ENCODE measurements around the gene RAB31.
"Not testable (repeated sequence)": the region's sequence is repeated elsewhere in the genome, so short reads cannot be mapped to it uniquely, and the experiment has no call there.

RAB31 gene

DNA sequence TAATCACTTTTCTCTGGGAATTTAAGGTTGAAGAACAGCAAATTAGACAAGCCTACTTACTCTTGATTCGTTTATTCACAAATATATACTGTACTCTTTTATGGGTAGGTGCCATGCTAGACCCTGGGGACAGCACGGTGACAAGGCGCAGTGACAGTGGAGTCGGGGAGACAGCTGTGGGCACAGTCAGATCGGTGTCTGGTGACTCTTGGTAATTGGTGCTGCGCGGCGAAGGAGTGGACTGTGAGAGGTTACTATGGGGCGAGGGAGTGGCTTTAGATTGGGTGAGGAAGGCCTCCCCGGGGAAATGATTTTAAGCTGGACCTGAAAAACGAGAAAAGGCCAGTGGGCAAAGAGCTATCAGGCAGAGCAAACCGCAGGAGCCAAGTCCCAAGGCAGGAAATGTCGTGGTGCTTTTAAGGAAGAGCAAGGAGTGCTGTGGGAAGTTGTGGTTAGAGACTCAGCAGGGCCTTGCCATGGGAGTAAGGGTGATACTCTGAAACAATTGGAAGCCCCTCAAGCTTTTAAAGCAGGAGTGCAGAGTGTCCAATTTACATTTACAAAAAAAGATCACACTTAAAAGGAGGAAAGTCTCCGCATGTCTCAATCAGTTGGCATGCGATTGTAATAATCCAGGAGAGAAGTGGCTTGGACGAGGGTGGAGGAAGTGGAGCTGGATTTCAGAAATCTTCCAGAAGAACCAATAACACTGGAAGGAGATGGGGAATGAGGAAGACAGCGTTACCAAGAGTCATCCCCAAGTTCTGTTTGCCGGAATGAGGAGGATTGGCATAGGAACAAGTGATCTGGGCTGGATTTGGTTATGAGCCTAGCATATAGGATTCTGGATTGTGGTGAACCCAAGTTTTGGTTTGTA, 141.5 kb downstream of the RAB31 start:
- H3K4me3 ChIP-seq (ENCODE audit: low read depth, low read length), result no peak overlapping the region
- no peak for DNase-seq (ENCODE audit: low read depth)

DNA sequence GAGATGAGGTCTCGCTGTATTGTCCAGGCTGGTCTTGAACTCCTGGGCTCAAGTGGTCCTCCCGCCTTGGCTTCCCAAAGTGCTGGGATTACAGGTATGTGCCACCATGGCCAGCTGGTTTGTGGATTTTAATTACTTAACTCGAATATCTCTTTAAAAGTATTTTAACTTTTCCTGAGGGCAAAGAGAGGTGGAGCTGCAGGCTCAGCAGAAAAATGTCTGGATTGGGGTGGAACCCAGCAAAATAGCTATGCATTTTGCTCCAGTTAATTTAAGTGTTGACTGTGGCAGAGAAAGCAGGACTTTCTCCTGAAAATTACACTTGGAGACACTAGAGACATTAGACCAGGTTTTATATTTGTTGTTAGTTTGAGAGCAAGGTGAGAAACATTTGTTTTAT, 142.2 kb downstream of the RAB31 start:
- DNase-seq (ENCODE audit: low read depth), result no peak
- no peak overlapping the region for H3K4me3 ChIP-seq (ENCODE audit: low read depth, low read length)

DNA sequence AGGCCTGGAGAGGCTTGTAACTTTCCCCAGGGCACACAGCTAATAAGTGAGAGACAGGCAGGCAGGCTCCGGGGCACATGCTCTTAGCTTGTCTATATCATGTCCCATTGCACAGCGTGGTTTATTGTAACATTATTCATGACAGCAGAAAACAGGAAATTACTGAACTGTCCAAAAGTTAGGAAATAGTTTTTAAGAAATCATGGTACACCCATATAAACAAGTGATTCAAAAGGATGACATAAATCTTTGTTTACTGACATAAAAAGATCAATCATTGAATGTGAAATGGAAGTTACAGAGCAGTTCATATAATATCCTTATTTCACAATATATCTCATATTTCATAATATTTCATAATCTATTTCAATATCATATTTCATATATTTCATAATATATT, 143.4 kb downstream of the RAB31 start:
- DNase-seq (ENCODE audit: low read depth), result no peak
- no peak overlapping the region for H3K4me3 ChIP-seq (ENCODE audit: low read depth, low read length)

DNA sequence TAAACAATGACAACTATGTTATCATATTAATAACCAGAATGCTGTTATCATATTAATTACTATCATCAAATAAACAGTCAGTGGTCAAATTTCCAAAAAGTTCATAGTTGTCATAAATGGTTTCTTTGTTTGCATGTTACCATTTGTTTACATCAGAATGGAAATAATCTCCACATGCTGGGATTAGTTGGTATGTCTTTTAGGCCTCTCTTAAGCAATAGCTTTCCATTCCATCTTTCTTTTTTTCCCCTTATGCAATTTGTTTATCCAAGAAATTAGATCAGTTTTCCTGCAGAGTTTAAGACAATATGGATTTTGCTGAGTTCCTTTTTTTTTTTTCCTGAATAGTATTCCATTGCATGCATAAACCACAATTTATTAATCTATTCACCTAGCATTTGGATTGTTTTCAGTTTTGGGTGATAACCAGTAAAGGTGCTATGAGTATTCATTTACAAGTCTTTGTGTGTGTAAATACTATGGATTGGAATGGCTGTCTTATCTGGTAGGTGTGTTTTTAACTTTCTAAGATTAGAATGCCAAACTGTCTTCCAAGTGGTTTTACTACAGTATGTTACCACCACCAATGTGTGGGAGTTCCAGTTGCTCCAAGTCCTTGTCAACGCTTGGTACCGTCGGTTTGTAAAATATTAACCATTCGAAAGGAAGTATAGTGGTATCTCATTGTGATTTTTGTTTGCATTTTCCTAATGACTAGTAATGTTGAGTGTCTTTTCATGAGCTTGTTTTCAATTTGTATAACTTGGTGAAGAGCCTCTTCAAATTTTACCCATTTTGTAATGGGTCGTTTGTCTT, 144.4 kb downstream of the RAB31 start:
- no peak overlapping the region for H3K4me3 ChIP-seq (ENCODE audit: low read depth, low read length)
- no peak for DNase-seq (ENCODE audit: low read depth)

GRCh38 chr18:9854801-9855676, 146.9 kb downstream of the RAB31 start:
- no peak overlapping the region for H3K4me3 ChIP-seq (ENCODE audit: low read depth, low read length)
- no peak for DNase-seq (ENCODE audit: low read depth)

- DNase-seq (ENCODE audit: low read depth), result no peak
- H3K4me3 ChIP-seq (ENCODE audit: low read depth, low read length), result no peak overlapping the region
Observed at GRCh38 chr18:9855681-9856080, 147.6 kb downstream of the RAB31 start.

- DNase-seq (ENCODE audit: low read depth), result no peak
- H3K4me3 ChIP-seq (ENCODE audit: low read depth, low read length), result no peak overlapping the region
Observed at GRCh38 chr18:9856092-9856491, 148.0 kb downstream of the RAB31 start.

DNA sequence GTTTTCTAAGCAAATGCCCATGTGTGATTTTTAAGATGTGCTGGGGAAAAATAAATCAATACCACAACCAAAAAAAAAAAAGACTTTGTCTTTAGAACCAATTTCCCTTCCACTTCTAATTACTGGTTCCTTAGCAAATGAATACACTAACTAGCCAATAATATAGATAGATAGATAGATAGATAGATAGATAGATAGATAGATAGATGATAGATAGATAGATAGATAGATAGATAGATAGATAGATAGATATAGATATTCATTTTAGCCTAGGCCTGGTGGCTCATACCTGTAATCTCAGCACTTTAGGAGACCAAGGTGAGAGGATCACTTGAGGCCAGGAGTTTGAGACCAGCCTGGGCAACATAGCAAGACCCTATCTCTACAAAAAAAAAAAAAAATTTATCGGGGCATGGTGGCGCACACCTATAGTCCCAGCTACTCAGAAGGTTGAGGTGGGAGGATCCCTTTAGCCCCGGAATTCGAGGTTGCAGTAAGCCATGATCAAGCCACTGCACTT, 149.4 kb downstream of the RAB31 start:
- not testable (repeated sequence) for DNase-seq (ENCODE audit: low read depth); H3K4me3 ChIP-seq (ENCODE audit: low read depth, low read length)

- H3K4me3 ChIP-seq (ENCODE audit: low read depth, low read length), result no peak overlapping the region
Observed at GRCh38 chr18:9858642-9859041, 150.5 kb downstream of the RAB31 start.

GRCh38 chr18:9859232-9859631, 151.1 kb downstream of the RAB31 start:
- DNase-seq (ENCODE audit: low read depth), result no peak
- no peak overlapping the region for H3K4me3 ChIP-seq (ENCODE audit: low read depth, low read length)

More at GRCh38 chr18:9858642-9859041, 150.5 kb downstream of the RAB31 start:
- DNase-seq (ENCODE audit: low read depth), result no peak

GRCh38 chr18:9860682-9861081, 152.6 kb downstream of the RAB31 start:
- no peak for DNase-seq (ENCODE audit: low read depth)
- no peak overlapping the region for H3K4me3 ChIP-seq (ENCODE audit: low read depth, low read length)

DNA sequence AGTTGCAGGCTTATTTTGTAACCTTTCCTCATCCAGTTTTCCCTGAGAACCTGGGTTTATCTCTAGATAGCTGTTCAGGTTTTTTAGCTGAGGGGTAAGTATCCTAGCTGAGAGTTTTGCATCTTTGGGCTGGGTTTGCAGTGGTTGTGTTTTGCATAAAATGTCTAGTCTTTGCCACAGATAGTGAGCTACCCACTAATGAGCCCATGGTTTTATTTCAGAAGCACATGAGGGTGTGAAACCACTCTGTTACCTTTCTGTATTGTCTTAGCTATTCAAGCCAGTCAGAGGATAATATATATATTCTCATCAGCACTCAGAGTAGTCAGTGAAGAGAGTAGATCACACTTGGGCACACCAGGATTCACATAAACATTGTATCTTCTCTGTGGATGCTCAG, 153.1 kb downstream of the RAB31 start:
- H3K4me3 ChIP-seq (ENCODE audit: low read depth, low read length), result no peak overlapping the region
- no peak for DNase-seq (ENCODE audit: low read depth)

GRCh38 chr18:9861933-9862332, 153.8 kb downstream of the RAB31 start:
- no peak for DNase-seq (ENCODE audit: low read depth)
- H3K4me3 ChIP-seq (ENCODE audit: low read depth, low read length), result no peak overlapping the region

DNA sequence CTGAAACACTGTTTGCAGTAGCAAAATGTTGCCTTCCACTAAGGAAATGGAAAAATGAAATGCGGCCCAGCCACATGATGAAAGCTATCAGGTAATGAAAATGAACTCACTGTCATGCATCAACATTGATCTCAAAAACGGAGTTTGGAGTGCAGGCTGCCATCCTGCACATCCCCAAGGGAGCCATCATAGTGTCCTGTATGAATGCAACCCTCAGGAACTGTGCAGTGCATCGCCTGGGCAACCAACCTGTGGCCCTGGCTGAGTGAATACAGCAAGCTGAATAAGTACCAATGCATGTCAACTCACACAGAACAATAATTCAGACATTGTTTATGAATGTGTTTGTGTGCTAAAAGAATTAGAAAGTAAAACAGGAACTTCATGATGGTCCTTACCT, 154.6 kb downstream of the RAB31 start:
- no peak overlapping the region for H3K4me3 ChIP-seq (ENCODE audit: low read depth, low read length)
- DNase-seq (ENCODE audit: low read depth), result no peak

- H3K4me3 ChIP-seq (ENCODE audit: low read depth, low read length), result no peak overlapping the region
- DNase-seq (ENCODE audit: low read depth), result no peak
Observed at GRCh38 chr18:9863282-9863681, 155.2 kb downstream of the RAB31 start.

DNA sequence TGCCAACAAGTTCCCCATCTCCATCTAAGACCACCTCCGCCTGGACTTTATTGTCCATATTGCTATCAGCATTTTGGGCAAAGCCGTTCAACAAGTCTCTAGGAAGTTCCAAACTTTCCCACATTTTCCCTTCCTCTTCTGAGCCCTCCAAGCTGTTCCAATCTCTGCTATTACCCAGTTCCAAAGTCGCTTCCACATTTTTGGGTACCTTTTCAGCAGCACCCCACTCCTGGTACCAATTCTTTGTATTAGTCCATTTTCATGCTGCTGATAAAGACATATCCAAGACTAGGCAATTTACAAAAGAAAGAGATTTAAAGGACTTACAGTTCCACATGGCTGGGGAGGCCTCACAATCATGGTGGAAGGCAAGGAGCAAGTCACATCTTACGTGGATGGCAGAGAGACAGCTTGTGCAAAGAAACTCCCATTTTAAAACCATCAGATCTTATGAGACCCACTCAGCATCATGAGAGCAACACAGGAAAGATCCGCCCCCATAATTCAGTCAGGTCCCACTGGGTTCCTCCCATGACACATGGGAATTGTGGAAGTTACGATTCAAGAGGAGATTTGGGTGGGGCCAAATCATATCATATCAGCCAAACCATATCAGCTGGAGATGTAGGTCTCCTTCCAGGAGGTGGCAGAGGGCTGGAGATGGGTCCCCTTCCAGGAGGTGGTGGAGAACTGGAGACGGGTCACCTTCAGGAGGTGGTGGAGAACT, 157.8 kb downstream of the RAB31 start:
- DNase-seq (ENCODE audit: low read depth), result no peak
- no peak overlapping the region for H3K4me3 ChIP-seq (ENCODE audit: low read depth, low read length)

- H3K4me3 ChIP-seq (ENCODE audit: low read depth, low read length), result no peak overlapping the region
- no peak for DNase-seq (ENCODE audit: low read depth)
Observed at GRCh38 chr18:9866627-9867026, 158.5 kb downstream of the RAB31 start.

DNA sequence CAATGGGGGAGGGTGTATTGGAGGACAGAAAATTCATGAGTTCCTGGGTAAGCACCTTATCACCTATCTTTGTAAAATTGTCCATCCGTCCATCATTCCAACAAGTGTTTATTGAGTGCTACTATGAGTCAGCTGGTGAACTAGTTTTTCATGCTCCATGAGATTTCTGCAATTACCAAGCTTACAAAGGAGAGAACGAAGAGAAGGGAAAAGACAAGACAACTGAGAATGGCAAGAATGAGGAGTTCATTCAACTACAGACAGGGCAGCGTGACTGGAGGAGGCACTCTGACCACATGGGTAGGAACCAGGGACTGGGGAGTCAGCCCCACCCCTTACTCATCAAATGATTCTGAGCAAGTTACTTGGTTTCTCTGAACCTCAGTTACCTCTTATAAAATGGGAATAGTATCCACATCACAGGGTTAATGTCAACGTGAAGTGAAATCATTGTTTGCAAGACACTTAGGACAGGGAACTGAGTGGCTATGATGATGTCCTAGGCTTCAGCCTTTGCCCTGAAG, 159.0 kb downstream of the RAB31 start:
- no peak for DNase-seq (ENCODE audit: low read depth)

More for the DNA sequence above, 159.0 kb downstream of the RAB31 start:
- H3K4me3 ChIP-seq (ENCODE audit: low read depth, low read length), result no peak overlapping the region
